Cardiac muscle cell (in vitro differentiated cells and primary cell): ENCODE measurements around the gene NPC2. TPM values are rescaled to one million over a fixed set of nuclear protein-coding genes. Genes with fewer than 3 reads are reported as not detected.

ENCODE experiments used
- DNase-seq, 2 donors: peaks; one replicate each; pipeline versions ENCODE4 v3.0.0 to v3.0.0-alpha.2; 2010 to 2017; ENCODE audit warnings: low read depth in 1 of 2, low spot score in 1 of 2
- H3K27ac ChIP-seq: fragments of 200-600 bp; sonication (generic); 2 replicates; pipeline ENCODE4 v1.5.1; 2016
- H3K27me3 ChIP-seq: fragments of 200-600 bp; sonication (generic); 2 replicates; pipeline ENCODE4 v1.6.0; 2016; ENCODE audit warnings: control low read depth
- H3K36me3 ChIP-seq: fragments of 200-600 bp; sonication (generic); 2 replicates; pipeline ENCODE4 v1.5.1; 2016; ENCODE audit warnings: control low read depth
- H3K4me1 ChIP-seq: fragments of 200-600 bp; sonication (generic); 2 replicates; pipeline ENCODE4 v1.8.1; 2017; ENCODE audit warnings: low read depth, mild to moderate bottlenecking, mixed run types
- H3K4me3 ChIP-seq: fragments of 200-600 bp; sonication (generic); 2 replicates; pipeline ENCODE4 v1.5.1; 2016; ENCODE audit warnings: mild to moderate bottlenecking
- H3K9me3 ChIP-seq: fragments of 200-600 bp; sonication (generic); 2 replicates; pipeline ENCODE4 v1.5.1; 2017; ENCODE audit warnings: low read depth, mild to moderate bottlenecking, control low read depth
- CTCF ChIP-seq: IDR thresholded peaks from 2 replicates; pipeline ENCODE4 v1.5.1; 2012; ENCODE audit warnings: low read depth, mild to moderate bottlenecking, low read length
- polyA plus RNA-seq: library from polyadenylated mRNA; unstranded; fragments of >200 nt; fragmentation: Nextera tagmentation; extraction: Ambion mirVana; gene quantifications from 2 replicates; pipeline ENCODE4 v1.2.1, GENCODE V29; 2016
- total RNA-seq: library from RNA; depleted of rRNA; stranded (reverse); fragments of >200 nt; gene quantifications from 2 replicates; pipeline ENCODE4 v1.2.3, GENCODE V29; 2016

Gene NPC2
- total and polyA plus RNA-seq, 2 experiments from 2014 or later = 243 to 310 TPM

DNA sequence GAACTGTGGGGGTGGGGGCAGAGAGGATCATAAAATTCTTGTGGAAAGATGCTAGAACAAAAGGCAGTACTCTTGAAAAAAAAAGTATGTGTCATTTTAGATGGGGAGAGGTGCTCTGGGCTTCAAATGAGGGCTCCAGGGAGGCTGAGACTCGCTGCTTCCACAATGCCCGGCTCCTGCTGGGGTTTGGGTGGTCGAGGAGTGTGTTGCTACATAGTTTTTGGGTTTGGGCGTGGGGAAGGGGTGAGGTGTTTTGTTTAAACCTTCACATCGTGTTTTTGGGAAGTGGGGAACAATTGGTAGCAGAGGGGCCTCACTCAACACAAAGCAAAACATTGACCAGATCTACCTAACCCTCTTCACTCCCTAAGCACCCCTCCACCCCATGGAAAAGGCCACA, 8.6 kb upstream of the NPC2 start:
- no peaks in the 10 kb centered on the region for H3K9me3 ChIP-seq
- no peak for TF ChIP-seq CTCF
- no peaks in the 10 kb centered on the region for H3K36me3 ChIP-seq
- no peaks in the 10 kb centered on the region for H3K27me3 ChIP-seq
- H3K27ac ChIP-seq = no peak overlapping the region
- no peaks in the 10 kb centered on the region for H3K4me1 ChIP-seq
- no peak overlapping the region for H3K4me3 ChIP-seq
- no peak for DNase-seq

DNA sequence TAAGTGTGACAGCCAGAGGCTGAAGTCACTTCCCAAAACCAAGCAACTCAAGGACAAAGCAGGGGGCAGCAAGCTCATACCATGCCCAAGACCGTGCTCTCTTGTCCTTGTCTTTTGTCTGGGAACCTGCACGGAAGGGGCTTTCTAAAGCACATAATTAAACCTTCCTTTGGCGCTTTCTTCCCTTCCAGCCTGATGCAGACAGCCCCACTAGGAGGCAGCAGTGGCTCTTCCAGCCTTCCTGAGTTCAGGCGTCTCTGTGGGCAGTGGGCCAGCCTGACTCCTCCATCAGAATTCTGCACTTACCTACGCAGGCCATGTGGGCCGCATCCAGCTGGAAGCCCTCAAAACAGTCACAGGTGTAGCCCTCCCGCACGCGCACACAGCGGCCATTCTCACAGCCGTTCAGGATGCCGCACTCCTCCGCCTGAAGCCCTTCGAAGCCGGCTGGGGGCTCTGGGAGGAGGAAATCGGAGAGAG, 8.1 kb upstream of the NPC2 start:
- no peak overlapping the region for H3K4me3 ChIP-seq
- peak; percentile 82 to 89 for DNase-seq
- H3K36me3 ChIP-seq = no peaks in the 10 kb centered on the region
- peak; percentile 97 for TF ChIP-seq CTCF
- H3K27me3 ChIP-seq = no peaks in the 10 kb centered on the region
- no peaks in the 10 kb centered on the region for H3K9me3 ChIP-seq
- no peaks in the 10 kb centered on the region for H3K4me1 ChIP-seq
- no peak overlapping the region for H3K27ac ChIP-seq

- no peaks in the 10 kb centered on the region for H3K27me3 ChIP-seq
- no peak for DNase-seq
- H3K4me1 ChIP-seq = no peaks in the 10 kb centered on the region
- H3K27ac ChIP-seq = no peak overlapping the region
- peaks cover under 1% of the 10 kb centered on the region for H3K36me3 ChIP-seq
- H3K9me3 ChIP-seq = no peaks in the 10 kb centered on the region
- H3K4me3 ChIP-seq = no peak overlapping the region
- TF ChIP-seq CTCF = no peak
These were observed 7.5 kb upstream of the NPC2 start for GRCh38 chr14:74500417-74501134.

- Histone ChIP-seq H3K4me3 (no peak overlapping the region), H3K9me3 (no peaks in the 10 kb centered on the region), H3K4me1 (peaks cover 8% of the 10 kb centered on the region), H3K27me3 (no peaks in the 10 kb centered on the region), H3K27ac (no peak overlapping the region), H3K36me3 (peaks cover 3% of the 10 kb centered on the region)
- no peak for TF ChIP-seq CTCF
- no peak for DNase-seq
These were observed 2.3 kb upstream of the NPC2 start for GRCh38 chr14:74495356-74495755.

- Histone ChIP-seq H3K27me3 (no peaks in the 10 kb centered on the region), H3K4me3 (peak within 1 kb of the TSS; percentile 72), H3K27ac (peak within 1 kb of the TSS; percentile 98), H3K36me3 (peaks cover 3% of the 10 kb centered on the region), H3K4me1 (peaks cover 8% of the 10 kb centered on the region), H3K9me3 (no peaks in the 10 kb centered on the region)
- DNase-seq = peak; percentile 99 to 100
- no peak for TF ChIP-seq CTCF
These were observed 497 bp upstream of the NPC2 start, which contains the start of gene ISCA2 for GRCh38 chr14:74493343-74494261. Gene ISCA2, plus strand, starts transcription at chr14:74493765. Its CDS starts 10 bp downstream, at chr14:74493775.
